ENCODE data around the gene BTBD8.

BTBD8 gene

DNA sequence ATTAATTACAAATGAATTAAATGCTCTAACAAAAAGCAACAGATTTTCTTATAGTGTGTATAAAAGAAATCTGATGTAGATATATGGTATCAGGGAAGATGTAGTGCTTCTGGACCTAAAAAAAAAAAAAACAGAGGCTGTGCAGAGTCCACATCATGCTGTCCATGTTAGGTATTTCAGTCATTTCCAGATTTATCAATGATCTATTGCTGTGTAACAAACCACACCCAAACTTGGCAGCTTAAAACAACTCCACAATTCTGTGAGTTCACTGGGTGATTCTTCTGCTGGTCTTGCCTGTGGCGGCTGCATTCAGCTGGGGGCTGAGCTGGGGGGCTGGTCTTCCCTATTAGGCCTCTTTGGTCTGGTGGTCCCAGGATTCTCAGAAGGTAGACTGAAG is 85.2 kb downstream of the BTBD8 start:
- Histone ChIP-seq H3K27me3 (no peaks in the 10 kb centered on the region), H3K36me3 (peaks cover 0 to 7% (median 4%) of the 10 kb centered on the region in 11 experiments; a peak in 5 of 22 replicates), H3K9ac (no peak overlapping the region), H3K9me3 (replicated peaks in 1 of 11) (peaks cover 6 to 9% (median 8%) of the 10 kb centered on the region in 11 experiments), H4K20me1 (no peaks in the 10 kb centered on the region), H3K4me2 (no peak overlapping the region), H3K27ac (no peak overlapping the region), H3K4me1 (peaks cover 0 to 6% (median 0%) of the 10 kb centered on the region in 10 experiments; a peak in 2 of 20 replicates), H3K4me3 (no peak overlapping the region)
- no peak for TF ChIP-seq Cebpa-rat (IDR thresholded peaks at IDR 0.05)

DNA sequence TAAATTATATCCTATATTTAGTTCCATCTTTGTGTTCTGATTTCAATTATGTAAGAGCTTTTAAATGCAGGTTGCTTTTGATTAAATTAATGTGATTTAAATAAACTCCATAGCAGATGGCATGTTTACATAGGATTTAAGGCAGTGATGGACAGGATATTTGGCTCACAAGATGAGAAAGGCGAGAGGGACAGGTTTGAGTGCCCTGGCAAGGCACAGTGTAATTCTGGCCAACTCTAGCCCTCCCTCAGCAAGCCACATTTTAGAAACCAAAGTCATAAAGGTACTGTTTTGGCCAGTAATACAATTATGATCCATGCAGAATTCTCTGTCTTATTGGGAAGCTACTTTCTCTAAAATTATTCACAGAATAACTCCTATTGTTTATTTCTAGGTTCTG is 87.0 kb downstream of the BTBD8 start:
- Histone ChIP-seq H3K36me3 (0 out of 22 replicates have a peak, but pooled peaks cover 0 to 1% (median 0%) of the 10 kb centered on the region in 11 experiments), H3K4me1 (peaks cover 0 to 6% (median 0%) of the 10 kb centered on the region in 10 experiments; a peak in 2 of 20 replicates), H3K4me3 (no peak overlapping the region), H3K27me3 (no peaks in the 10 kb centered on the region), H4K20me1 (no peaks in the 10 kb centered on the region), H3K4me2 (no peak overlapping the region), H3K9ac (no peak overlapping the region), H3K27ac (no peak overlapping the region), H3K9me3 (replicated peaks in 1 of 11) (no peaks in the 10 kb centered on the region)
- TF ChIP-seq Cebpa-rat (IDR thresholded peaks at IDR 0.05) = no peak

DNA sequence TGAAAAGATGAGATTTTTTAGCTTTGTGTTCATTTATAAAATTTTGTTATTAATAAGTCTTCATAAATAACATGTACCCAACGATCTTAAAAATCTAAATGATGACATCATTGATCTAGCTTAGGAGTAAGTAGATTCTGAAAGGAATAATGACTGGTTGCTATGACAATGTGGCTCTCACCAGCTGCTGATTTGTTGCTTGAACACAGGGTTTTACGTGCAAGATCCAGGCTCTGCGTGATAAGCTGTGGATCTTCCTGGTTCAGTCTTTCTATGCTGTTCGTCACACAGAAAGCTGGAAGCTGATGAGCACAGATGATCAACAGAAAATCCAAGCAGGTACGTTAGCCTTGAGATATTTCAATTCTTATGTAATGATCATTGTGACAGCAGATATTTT is 88.5 kb downstream of the BTBD8 start:
- no peak overlapping the region for H3K4me3 ChIP-seq
- no peaks in the 10 kb centered on the region for H3K36me3 ChIP-seq
- H3K4me2 ChIP-seq = no peak overlapping the region
- H3K27ac ChIP-seq = no peak overlapping the region
- H3K9me3 ChIP-seq (replicated peaks in 1 of 11) = no peaks in the 10 kb centered on the region
- H4K20me1 ChIP-seq = no peaks in the 10 kb centered on the region
- no peaks in the 10 kb centered on the region for H3K27me3 ChIP-seq
- no peak for TF ChIP-seq Cebpa-rat (IDR thresholded peaks at IDR 0.05)
- peaks cover 0 to 6% (median 0%) of the 10 kb centered on the region in 10 experiments; a peak in 2 of 20 replicates for H3K4me1 ChIP-seq
- H3K9ac ChIP-seq = no peak overlapping the region

DNA sequence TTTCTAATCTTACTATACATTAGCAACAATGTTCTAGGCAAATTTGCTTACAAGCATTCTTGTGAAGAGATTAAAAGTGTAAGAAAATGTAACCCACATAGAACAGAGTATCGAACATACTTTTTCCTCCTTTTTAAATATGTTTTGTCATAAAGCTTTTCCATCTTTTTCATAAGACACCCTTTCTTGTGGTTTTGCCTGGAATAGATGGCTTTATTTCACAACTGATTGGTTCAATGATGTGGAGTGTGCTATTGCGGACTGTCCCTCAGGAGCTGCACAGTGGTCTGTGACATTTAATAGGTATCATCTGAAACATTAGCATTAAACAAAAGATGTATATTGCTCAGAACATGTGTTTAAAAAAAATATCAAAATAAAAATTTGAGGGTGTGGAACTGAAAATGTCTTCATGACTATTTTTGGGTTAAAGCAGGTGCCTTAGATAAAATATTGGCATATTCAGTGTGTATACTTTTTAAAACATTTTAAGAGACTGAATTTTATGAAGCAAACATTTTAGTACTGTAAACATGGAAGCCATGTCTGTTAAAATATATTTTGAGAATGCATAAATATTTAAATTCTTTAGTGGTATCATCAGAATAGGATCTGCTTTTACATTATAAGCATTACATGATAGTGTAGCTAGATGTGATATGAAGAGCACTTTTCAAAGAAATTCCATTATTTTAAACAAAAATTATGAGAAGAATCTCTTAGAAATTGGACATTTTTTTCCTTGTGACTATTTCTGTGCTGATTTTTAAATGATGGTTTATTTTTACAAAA is 89.3 kb downstream of the BTBD8 start:
- H4K20me1 ChIP-seq = no peaks in the 10 kb centered on the region
- no peaks in the 10 kb centered on the region for H3K9me3 ChIP-seq (replicated peaks in 1 of 11)
- H3K4me2 ChIP-seq = no peak overlapping the region
- no peak for TF ChIP-seq Cebpa-rat (IDR thresholded peaks at IDR 0.05)
- no peak overlapping the region for H3K4me3 ChIP-seq
- no peaks in the 10 kb centered on the region for H3K36me3 ChIP-seq
- H3K27ac ChIP-seq = no peak overlapping the region
- no peak overlapping the region for H3K9ac ChIP-seq
- peaks cover 0 to 6% (median 0%) of the 10 kb centered on the region in 10 experiments; a peak in 2 of 20 replicates for H3K4me1 ChIP-seq
- no peaks in the 10 kb centered on the region for H3K27me3 ChIP-seq

DNA sequence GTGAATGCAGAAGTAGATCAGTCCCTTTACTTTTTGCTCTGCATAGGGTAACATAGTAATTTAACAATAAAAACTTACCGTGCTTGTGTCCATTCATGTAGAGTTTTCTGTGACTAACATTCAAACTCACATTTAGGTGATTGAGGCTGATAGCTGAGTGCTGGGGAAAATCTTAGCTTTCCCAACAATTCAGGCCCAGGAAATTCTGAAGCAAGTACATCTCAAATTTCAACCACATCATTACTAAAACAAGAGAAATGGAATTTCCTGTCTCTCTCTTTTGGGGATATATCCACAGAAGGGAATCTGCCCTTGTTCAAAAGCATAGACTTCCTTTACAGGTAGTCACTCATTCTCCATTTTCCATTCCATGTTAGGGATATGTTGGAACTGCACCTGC is 104.5 kb downstream of the BTBD8 start:
- Histone ChIP-seq H3K4me2 (no peak overlapping the region), H3K9ac (no peak overlapping the region), H4K20me1 (no peaks in the 10 kb centered on the region), H3K27me3 (no peaks in the 10 kb centered on the region), H3K27ac (no peak overlapping the region), H3K36me3 (peaks cover 0 to 16% (median 0%) of the 10 kb centered on the region in 11 experiments; a peak in 4 of 22 replicates), H3K4me1 (no peaks in the 10 kb centered on the region), H3K4me3 (no peak overlapping the region), H3K9me3 (replicated peaks in 1 of 11) (no peaks in the 10 kb centered on the region)
- no peak for TF ChIP-seq Cebpa-rat (IDR thresholded peaks at IDR 0.05)

DNA sequence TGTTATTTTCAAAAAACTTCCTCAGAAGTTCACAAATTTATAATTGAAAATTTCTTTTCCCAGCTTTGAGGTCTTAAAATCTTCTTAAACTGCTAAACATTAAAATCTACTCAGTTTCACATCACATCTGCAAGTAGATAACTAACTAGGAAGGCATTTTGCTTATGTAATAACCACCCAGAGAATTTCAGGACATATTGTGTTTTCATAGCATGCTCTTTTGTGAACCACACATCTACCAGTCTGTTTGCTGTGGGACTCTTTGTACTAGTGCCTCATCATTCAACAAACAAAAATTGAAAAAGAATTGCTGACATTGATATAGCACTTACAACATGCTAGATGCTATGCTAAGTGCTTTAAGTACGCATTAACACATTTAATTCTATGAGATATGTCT is 105.9 kb downstream of the BTBD8 start:
- H3K4me2 ChIP-seq = no peak overlapping the region
- H3K27me3 ChIP-seq = no peaks in the 10 kb centered on the region
- no peak for TF ChIP-seq Cebpa-rat (IDR thresholded peaks at IDR 0.05)
- H3K9ac ChIP-seq = no peak overlapping the region
- no peaks in the 10 kb centered on the region for H3K9me3 ChIP-seq (replicated peaks in 1 of 11)
- H3K4me3 ChIP-seq = no peak overlapping the region
- no peaks in the 10 kb centered on the region for H3K4me1 ChIP-seq
- peaks cover 0 to 7% (median 0%) of the 10 kb centered on the region in 11 experiments; a peak in 4 of 22 replicates for H3K36me3 ChIP-seq
- no peaks in the 10 kb centered on the region for H4K20me1 ChIP-seq
- H3K27ac ChIP-seq = no peak overlapping the region

DNA sequence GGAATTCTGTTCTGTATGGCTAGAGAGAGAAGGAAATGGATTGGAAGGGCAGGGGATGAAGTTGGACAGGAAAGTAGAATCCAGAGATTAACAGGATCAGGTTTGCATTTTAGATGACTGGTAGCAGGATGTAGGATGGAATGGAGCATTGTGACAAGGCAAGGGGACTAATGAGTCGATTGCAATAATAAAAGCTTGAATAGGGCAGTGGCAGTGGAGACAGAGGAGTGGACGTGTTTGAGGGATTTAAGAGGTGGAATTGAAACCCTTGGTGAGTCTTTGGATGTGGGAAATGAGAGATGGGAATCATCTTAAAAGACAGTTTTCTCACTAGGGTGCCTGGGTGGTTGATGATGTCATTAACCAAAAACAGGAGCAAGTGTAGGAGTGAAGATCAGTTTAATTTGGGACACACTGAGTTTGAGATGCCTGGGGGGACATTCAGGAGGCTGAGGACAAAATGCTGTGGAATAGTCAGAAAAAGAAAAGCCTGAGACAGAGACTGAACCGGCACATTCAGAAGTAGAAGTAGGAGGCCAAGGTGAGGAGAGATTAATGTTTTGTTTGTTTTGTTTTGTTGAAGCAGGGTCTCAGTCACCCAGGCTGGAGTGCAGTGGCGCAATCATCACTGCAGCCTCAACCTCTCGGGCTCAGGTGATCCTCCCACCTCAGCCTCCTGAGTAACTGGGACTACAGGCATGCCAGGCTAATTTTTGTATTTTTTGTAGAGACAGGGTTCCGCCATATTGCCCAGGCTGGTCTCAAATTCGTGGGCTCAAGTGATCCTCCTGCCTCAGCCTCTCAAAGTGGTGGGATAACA is 108.5 kb downstream of the BTBD8 start:
- no peaks in the 10 kb centered on the region for H3K27me3 ChIP-seq
- no peak overlapping the region for H3K9ac ChIP-seq
- no peak overlapping the region for H3K4me3 ChIP-seq
- no peak for TF ChIP-seq Cebpa-rat (IDR thresholded peaks at IDR 0.05)
- peaks cover 0 to 6% (median 0%) of the 10 kb centered on the region in 10 experiments; a peak in 4 of 20 replicates for H3K4me1 ChIP-seq
- no peaks in the 10 kb centered on the region for H4K20me1 ChIP-seq
- H3K4me2 ChIP-seq = no peak overlapping the region
- no peaks in the 10 kb centered on the region for H3K9me3 ChIP-seq (replicated peaks in 1 of 11)
- H3K27ac ChIP-seq = no peak overlapping the region
- peaks cover 0 to 4% (median 0%) of the 10 kb centered on the region in 11 experiments; a peak in 1 of 22 replicates for H3K36me3 ChIP-seq

DNA sequence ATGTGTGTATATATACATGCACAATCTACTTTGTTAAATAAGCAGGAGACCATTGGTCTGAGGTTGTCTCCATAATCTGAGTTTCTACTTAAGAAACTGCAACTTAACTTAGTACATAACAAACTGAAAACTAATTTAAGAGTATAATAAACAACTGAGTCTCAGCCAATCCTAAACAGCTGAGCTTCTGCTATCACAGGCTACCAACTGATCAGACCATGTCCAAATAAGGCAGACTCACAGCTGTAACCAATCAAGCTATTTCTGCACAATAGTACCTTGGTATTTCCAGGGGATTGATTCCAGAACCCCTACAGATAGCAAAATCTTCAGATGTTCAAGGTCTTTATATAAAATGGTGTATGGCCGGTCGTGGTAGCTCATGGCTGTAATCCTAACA is 111.6 kb downstream of the BTBD8 start:
- H3K4me2 ChIP-seq = no peak overlapping the region; a peak in 1 of 22 replicates
- no peak for TF ChIP-seq Cebpa-rat (IDR thresholded peaks at IDR 0.05)

DNA sequence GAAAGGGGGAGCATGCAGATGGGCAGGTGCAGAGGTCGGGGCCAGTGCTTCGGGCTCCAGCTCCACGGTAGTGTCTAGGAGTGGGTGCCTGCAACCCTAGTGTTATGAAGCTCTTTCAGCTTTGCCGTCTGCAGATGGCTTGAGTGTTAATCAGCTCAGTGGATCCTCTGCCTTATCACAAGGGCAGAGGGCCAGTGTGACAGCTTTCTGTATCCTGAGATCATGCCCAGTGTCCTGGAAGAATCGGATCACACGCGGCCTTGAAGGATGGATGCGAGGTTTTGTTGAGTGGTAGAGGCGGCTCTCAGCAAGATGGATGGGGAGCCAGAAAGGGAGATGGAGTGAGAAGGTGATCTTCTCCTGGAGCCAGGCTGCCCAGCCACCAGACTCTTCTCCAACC is 112.1 kb downstream of the BTBD8 start:
- H3K4me3 ChIP-seq = no peak overlapping the region
- H3K36me3 ChIP-seq = no peaks in the 10 kb centered on the region
- H3K9me3 ChIP-seq (replicated peaks in 1 of 11) = peaks cover 0 to 6% (median 0%) of the 10 kb centered on the region in 11 experiments; a peak in 2 of 22 replicates
- H4K20me1 ChIP-seq = no peaks in the 10 kb centered on the region
- no peak overlapping the region for H3K27ac ChIP-seq
- no peak for TF ChIP-seq Cebpa-rat (IDR thresholded peaks at IDR 0.05)
- peaks cover 0 to 33% (median 10%) of the 10 kb centered on the region in 10 experiments; a peak in 11 of 20 replicates for H3K4me1 ChIP-seq
- no peaks in the 10 kb centered on the region for H3K27me3 ChIP-seq
- no peak overlapping the region for H3K9ac ChIP-seq
- H3K4me2 ChIP-seq = no peak overlapping the region; a peak in 1 of 22 replicates

More for the DNA sequence above, 111.6 kb downstream of the BTBD8 start:
- peaks cover 0 to 27% (median 10%) of the 10 kb centered on the region in 10 experiments; a peak in 11 of 20 replicates for H3K4me1 ChIP-seq
- no peaks in the 10 kb centered on the region for H4K20me1 ChIP-seq
- no peak overlapping the region for H3K9ac ChIP-seq
- H3K27me3 ChIP-seq = no peaks in the 10 kb centered on the region
- no peak overlapping the region for H3K4me3 ChIP-seq
- H3K9me3 ChIP-seq (replicated peaks in 1 of 11) = peaks cover 0 to 6% (median 0%) of the 10 kb centered on the region in 11 experiments; a peak in 2 of 22 replicates
- no peak overlapping the region for H3K27ac ChIP-seq
- H3K36me3 ChIP-seq = no peaks in the 10 kb centered on the region

Data from BLaER1 treated with 17β-estradiol and CSF1 and Interleukin-3, amounts not matched to agents 10 nM and 100 nM (cell line).